Measurements from ENCODE around the gene TOM1L2.

GRCh38 chr17:17796787-17797061 is 175.5 kb downstream of the TOM1L2 start:
- TF ChIP-seq CTCF (IDR thresholded peaks at IDR 0.05), result no peak
- no peak for TF ChIP-seq EZH2phosphoT487 (IDR thresholded peaks at IDR 0.05)
- no peak for TF ChIP-seq EZH2 (IDR thresholded peaks at IDR 0.05)
